Loucy (cell line): ENCODE results near the gene PRSS50.

Source experiments
- H2AFZ ChIP-seq: fragments of 200-600 bp; sonication (generic); 2 replicates; pipeline ENCODE4 v1.6.0; 2016; ENCODE audit warnings: antibody characterized with exemption, mild to moderate bottlenecking, low read length, moderate library complexity
- H3F3A ChIP-seq: fragments of 200-600 bp; 2 replicates; pipeline ENCODE4 v1.6.0; 2016; ENCODE audit warnings: antibody characterized with exemption, low read depth, mild to moderate bottlenecking
- H3K27me3 ChIP-seq: fragments of 200-600 bp; sonication (generic); 2 replicates; pipeline ENCODE4 v1.6.1; 2014; ENCODE audit warnings: low read length, mild to moderate bottlenecking; ENCODE audit not compliant: insufficient read depth, poor library complexity, severe bottlenecking
- H3K36me3 ChIP-seq: fragments of 200-600 bp; sonication (generic); 2 replicates; pipeline ENCODE4 v1.6.1; 2016; ENCODE audit warnings: low read length; ENCODE audit not compliant: insufficient read depth
- H3K4me1 ChIP-seq: fragments of 200-600 bp; sonication (generic); 2 replicates; pipeline ENCODE4 v1.5.1; 2014; ENCODE audit warnings: low read length, mild to moderate bottlenecking; ENCODE audit not compliant: insufficient read depth, poor library complexity, severe bottlenecking
- H3K4me2 ChIP-seq: fragments of 200-600 bp; sonication (generic); 2 replicates; pipeline ENCODE4 v1.6.0; 2014; ENCODE audit warnings: antibody characterized with exemption, low read length, low read depth, mild to moderate bottlenecking; ENCODE audit not compliant: poor library complexity, severe bottlenecking
- H3K4me3 ChIP-seq: fragments of 200-600 bp; sonication (generic); 2 replicates; pipeline ENCODE4 v1.5.1; 2014; ENCODE audit warnings: low read length, mild to moderate bottlenecking, mixed read lengths; ENCODE audit not compliant: poor library complexity, severe bottlenecking
- H3K79me2 ChIP-seq: fragments of 200-600 bp; sonication (generic); 2 replicates; pipeline ENCODE4 v1.6.1; 2014; ENCODE audit warnings: low read length; ENCODE audit not compliant: insufficient read depth
- H3K9ac ChIP-seq: fragments of 200-600 bp; sonication (generic); 2 replicates; pipeline ENCODE4 v1.6.0; 2014; ENCODE audit warnings: mild to moderate bottlenecking, low read depth, low read length, moderate library complexity; ENCODE audit not compliant: poor library complexity, severe bottlenecking
- H3K9me2 ChIP-seq: fragments of 200-600 bp; sonication (generic); replicated peaks from 2 replicates; pipeline ENCODE4 v1.6.1; 2016; ENCODE audit warnings: low read depth, low read length, mixed read lengths
- H3K9me3 ChIP-seq: fragments of 200-600 bp; sonication (generic); 2 replicates; pipeline ENCODE4 v1.6.1; 2014; ENCODE audit warnings: mild to moderate bottlenecking, antibody characterized with exemption, low read length, low read depth; ENCODE audit not compliant: insufficient read depth
- H4K20me1 ChIP-seq: fragments of 200-600 bp; sonication (generic); 2 replicates; pipeline ENCODE4 v1.6.0; 2014; ENCODE audit warnings: antibody characterized with exemption, low read length, mild to moderate bottlenecking; ENCODE audit not compliant: insufficient read depth, poor library complexity, severe bottlenecking
- EZH2phosphoT487 ChIP-seq: fragments of 200-600 bp; IDR thresholded peaks from 2 replicates; pipeline ENCODE4 v1.6.1; 2018; ENCODE audit warnings: antibody characterized with exemption, mild to moderate bottlenecking, moderate library complexity, borderline replicate concordance
- TF ChIP-seq, protein P1 (sequence below): fragments of 200-600 bp; sonication (generic); conservative IDR thresholded peaks from 2 replicates; pipeline ENCODE4 v1.5.1; 2014; ENCODE audit warnings: mild to moderate bottlenecking, antibody characterized with exemption, low read length

The PRSS50 gene

DNA sequence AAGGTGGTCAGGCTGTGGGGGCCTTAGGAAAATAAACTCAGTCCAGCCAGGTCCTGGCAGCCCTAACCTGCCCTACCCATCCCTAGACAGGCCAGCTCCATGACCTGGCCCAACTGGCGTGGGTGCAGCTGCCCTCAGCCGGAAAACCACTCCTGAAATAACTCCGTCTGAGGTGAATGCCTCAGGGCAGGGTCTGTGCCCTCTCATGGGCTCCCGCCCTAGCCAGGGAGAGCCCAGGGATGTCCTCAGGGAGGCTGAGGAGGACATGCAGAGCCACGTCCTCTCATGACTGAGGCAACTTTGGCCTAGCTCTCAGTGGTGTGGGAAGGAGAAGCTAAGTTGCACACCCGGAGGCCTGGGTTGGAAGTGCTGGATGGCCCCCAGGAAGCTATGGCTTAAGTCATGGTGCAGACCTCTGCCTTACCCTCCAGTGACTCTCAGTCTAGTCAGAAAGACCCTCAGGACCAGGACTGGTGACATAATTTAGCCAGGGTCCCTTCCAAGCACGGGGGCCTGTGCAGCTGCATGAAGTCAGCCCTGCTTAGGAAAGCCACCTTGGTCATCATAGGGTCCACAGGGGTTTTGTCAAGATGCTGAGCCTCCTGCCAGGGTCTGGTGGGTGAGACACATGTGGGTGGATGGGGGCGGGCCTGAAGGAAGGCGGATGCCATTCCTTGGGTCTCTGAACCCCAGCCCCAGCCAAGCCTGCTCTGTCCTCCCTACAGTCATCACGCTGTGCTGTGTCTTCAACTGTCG lies 9.1 kb downstream of the PRSS50 start:
- Histone ChIP-seq H3K9ac (no peak overlapping the region), H3K9me2 (no peaks in the 10 kb centered on the region), H3K4me1 (no peaks in the 10 kb centered on the region), H2AFZ (no peak overlapping the region), H3K4me2 (no peak overlapping the region), H3K9me3 (no peaks in the 10 kb centered on the region), H3F3A (no peaks in the 10 kb centered on the region), H3K79me2 (no peaks in the 10 kb centered on the region), H4K20me1 (no peaks in the 10 kb centered on the region), H3K36me3 (no peaks in the 10 kb centered on the region), H3K4me3 (no peak overlapping the region), H3K27me3 (no peaks in the 10 kb centered on the region)
- TF ChIP-seq EZH2phosphoT487, result no peak
- TF ChIP-seq, protein P1, sequence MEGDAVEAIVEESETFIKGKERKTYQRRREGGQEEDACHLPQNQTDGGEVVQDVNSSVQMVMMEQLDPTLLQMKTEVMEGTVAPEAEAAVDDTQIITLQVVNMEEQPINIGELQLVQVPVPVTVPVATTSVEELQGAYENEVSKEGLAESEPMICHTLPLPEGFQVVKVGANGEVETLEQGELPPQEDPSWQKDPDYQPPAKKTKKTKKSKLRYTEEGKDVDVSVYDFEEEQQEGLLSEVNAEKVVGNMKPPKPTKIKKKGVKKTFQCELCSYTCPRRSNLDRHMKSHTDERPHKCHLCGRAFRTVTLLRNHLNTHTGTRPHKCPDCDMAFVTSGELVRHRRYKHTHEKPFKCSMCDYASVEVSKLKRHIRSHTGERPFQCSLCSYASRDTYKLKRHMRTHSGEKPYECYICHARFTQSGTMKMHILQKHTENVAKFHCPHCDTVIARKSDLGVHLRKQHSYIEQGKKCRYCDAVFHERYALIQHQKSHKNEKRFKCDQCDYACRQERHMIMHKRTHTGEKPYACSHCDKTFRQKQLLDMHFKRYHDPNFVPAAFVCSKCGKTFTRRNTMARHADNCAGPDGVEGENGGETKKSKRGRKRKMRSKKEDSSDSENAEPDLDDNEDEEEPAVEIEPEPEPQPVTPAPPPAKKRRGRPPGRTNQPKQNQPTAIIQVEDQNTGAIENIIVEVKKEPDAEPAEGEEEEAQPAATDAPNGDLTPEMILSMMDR, result no peak

DNA sequence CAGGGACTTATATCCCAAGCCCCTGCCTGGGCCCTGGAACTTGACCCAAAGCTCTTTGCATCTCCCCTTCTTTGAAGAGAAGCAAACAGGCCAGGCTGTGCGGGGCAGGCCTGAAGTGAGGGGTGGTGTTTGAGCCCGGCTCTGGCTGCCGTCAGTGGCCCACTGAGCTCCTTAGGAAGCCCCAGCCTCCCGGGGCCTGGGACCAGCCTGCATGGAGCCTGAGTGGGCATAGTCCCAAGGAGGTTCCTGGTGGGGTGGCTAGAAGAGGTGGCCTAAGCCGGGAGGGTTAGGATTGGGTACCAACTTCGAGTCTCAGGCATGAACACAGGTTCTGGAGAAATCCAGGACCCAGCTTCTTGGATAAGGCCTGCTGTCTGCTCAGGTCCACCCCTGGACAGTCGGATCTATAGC lies 10.1 kb downstream of the PRSS50 start:
- Histone ChIP-seq H3K4me1 (no peaks in the 10 kb centered on the region), H3K79me2 (no peaks in the 10 kb centered on the region), H3K9me2 (no peaks in the 10 kb centered on the region), H2AFZ (no peak overlapping the region), H3K4me3 (no peak overlapping the region), H3K4me2 (no peak overlapping the region), H4K20me1 (no peaks in the 10 kb centered on the region), H3K36me3 (no peaks in the 10 kb centered on the region), H3K27me3 (no peaks in the 10 kb centered on the region), H3K9me3 (no peaks in the 10 kb centered on the region), H3F3A (no peaks in the 10 kb centered on the region), H3K9ac (no peak overlapping the region)
- TF ChIP-seq, protein P1, result no peak
- TF ChIP-seq EZH2phosphoT487, result no peak

DNA sequence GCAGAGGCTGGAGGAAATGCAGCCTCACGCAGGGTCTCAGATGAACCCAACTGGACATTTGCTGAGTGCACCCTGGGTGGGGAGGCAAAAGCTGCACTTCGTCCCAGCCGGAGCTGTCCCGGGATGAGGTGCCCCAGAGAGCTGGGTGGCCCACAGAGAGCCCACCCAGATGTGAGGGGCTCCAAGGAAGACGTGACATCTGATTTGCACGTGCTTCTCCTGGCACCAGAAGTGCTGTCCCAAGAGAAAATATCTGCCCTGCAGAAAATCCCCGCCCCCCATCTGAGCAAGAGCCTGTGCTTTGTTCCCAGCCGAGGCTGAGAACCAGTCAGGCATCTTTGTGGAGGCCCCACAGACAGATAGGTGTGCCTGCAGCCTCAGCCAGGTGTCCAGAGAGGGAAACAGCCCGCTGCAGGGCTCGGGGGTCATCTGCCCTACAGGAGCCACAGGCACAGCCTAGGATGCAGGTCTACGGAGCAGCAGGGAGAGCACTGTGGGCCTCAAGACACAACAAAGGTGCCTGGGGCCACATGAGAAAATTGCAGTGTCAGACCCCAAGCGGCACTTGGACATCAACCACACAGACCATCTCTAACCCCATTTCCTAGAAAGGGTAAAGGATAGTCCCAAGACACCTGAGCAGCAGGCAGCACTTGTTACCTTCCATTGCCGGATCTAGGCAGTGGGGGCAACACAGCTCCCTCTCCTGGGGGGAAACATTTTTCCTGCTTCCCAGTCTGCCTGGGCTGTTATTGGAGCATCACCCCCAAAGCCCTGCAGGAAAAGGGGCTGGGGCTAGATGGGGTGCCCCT lies 10.7 kb downstream of the PRSS50 start:
- no peaks in the 10 kb centered on the region for H3K4me1 ChIP-seq
- no peaks in the 10 kb centered on the region for H4K20me1 ChIP-seq
- TF ChIP-seq, protein P1, result no peak
- H3K4me2 ChIP-seq, result no peak overlapping the region
- no peaks in the 10 kb centered on the region for H3K9me2 ChIP-seq
- H3K9ac ChIP-seq, result no peak overlapping the region
- H3F3A ChIP-seq, result no peaks in the 10 kb centered on the region
- H3K79me2 ChIP-seq, result no peaks in the 10 kb centered on the region
- no peak overlapping the region for H2AFZ ChIP-seq
- no peaks in the 10 kb centered on the region for H3K27me3 ChIP-seq
- H3K4me3 ChIP-seq, result no peak overlapping the region
- H3K9me3 ChIP-seq, result no peaks in the 10 kb centered on the region
- H3K36me3 ChIP-seq, result no peaks in the 10 kb centered on the region
